Ascending aorta (tissue), 2 donors: ENCODE results near the gene HIVEP3. TPM values are rescaled to one million over a fixed set of nuclear protein-coding genes. Genes with fewer than 3 reads are reported as not detected.

Experiments used
- DNase-seq, 2 donors: peaks; one replicate each; pipeline ENCODE4 v3.0.0-alpha.2; 2019; ENCODE audit warnings: low spot score in 2 of 2
- H3K27ac ChIP-seq, 2 donors: fragments of 200-600 bp; sonication (generic); one replicate each; pipeline ENCODE4 v1.5.1; 2016 to 2017; ENCODE audit warnings: mild to moderate bottlenecking in 1 of 2
- H3K27me3 ChIP-seq: fragments of 200-600 bp; sonication (generic); one replicate; pipeline ENCODE4 v1.5.1; 2017
- H3K36me3 ChIP-seq, 2 donors: fragments of 200-600 bp; sonication (generic); one replicate each; pipeline ENCODE4 v1.5.1; 2016
- H3K4me1 ChIP-seq, 2 donors: fragments of 200-600 bp; sonication (generic); one replicate each; pipeline ENCODE4 v1.5.1; 2016 to 2017; ENCODE audit warnings: mild to moderate bottlenecking in 1 of 2
- H3K4me3 ChIP-seq, 2 donors: fragments of 200-600 bp; sonication (generic); one replicate each; pipeline ENCODE4 v1.5.1; 2016 to 2017; ENCODE audit warnings: mild to moderate bottlenecking in 1 of 2
- H3K9me3 ChIP-seq, 2 donors: fragments of 200-600 bp; sonication (generic); one replicate each; pipeline ENCODE4 v1.5.1; 2016
- intact Hi-C: fragments of 100-400 bp; cut with DNase I; formaldehyde crosslinking; loops from one replicate; pipeline ENCODE4 v1.15.1; 2023
- total RNA-seq: library from RNA; depleted of rRNA; stranded (reverse); fragments of >200 nt; gene quantifications from one replicate; pipeline ENCODE4 v1.1.0, GENCODE V29; 2016
- TF ChIP-seq, protein P1 (sequence below), 3 experiments: fragments of 200-600 bp in 2 of 3; fragments of 450-650 bp in 1 of 3; sonication (generic) in 2 of 3; IDR thresholded peaks; one replicate each; pipeline ENCODE4 v1.5.1; 2016 to 2019; ENCODE audit warnings: antibody characterized with exemption in 3 of 3, mild to moderate bottlenecking in 1 of 3, moderate library complexity in 1 of 3

HIVEP3 gene
- total RNA-seq, 1 donor from 2014 or later = 0.32 TPM

DNA sequence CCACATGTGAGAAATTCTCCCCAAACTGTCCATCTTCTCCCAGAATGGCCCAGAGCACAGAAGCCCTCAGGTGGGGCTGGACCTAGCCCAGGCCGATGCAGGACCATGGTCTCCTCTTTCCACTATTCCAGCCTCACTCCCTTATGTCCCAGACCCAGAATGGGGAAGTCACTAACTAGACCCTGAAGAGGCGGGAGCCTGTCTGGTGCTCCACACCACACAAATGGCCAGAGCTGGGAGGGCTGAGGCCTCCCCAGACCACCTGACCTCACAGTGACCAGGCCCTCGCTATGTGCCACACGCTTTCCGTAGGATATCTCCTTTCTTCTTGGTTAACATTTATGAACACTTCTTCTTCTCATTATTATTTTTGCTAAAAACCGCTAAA, 379.3 kb downstream of the HIVEP3 start:
- peak in 1 of 2 donors; percentile 18 for DNase-seq
- Histone ChIP-seq H3K4me1 (peaks cover 0 to 20% of the 10 kb centered on the region in 2 donors), H3K36me3 (no peaks in the 10 kb centered on the region), H3K27ac (no peak overlapping the region), H3K9me3 (no peaks in the 10 kb centered on the region), H3K4me3 (no peak overlapping the region), H3K27me3 (no peaks in the 10 kb centered on the region)
- TF ChIP-seq, protein P1, sequence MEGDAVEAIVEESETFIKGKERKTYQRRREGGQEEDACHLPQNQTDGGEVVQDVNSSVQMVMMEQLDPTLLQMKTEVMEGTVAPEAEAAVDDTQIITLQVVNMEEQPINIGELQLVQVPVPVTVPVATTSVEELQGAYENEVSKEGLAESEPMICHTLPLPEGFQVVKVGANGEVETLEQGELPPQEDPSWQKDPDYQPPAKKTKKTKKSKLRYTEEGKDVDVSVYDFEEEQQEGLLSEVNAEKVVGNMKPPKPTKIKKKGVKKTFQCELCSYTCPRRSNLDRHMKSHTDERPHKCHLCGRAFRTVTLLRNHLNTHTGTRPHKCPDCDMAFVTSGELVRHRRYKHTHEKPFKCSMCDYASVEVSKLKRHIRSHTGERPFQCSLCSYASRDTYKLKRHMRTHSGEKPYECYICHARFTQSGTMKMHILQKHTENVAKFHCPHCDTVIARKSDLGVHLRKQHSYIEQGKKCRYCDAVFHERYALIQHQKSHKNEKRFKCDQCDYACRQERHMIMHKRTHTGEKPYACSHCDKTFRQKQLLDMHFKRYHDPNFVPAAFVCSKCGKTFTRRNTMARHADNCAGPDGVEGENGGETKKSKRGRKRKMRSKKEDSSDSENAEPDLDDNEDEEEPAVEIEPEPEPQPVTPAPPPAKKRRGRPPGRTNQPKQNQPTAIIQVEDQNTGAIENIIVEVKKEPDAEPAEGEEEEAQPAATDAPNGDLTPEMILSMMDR (IDR thresholded peaks at IDR 0.05) = no peak
- intact Hi-C loops = no loop called here

DNA sequence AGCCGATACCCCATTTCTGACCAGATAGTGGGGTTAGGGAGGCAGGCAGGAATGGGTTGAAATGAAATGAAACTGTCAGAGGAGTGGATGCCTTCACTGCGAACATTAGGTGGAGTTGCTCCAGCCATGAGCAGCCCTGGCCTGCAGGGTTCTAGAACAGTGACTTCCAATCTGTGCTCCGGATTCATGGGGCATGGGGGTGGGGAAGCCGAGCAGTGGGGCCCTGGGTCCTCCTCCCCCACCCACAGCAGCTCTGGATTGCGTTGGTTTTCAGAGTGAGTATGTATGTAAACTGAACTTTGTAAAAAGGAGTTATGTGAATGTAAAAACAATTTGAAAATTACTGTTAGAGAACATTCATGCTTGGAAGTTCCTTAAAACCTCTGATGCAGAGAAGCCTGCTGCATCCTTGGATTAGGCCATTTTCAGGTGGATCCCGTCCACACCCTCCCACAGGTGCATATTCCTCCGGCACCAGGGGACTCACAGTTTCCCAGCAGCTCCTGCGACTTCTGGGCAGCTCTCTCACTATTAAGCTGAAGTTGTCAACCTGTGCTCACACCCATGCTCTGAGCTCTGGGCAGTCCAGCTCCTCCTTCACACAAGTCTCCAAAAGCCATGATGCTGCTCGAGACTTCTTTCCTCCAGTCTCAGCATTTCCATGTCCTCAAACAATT, 379.8 kb downstream of the HIVEP3 start:
- TF ChIP-seq, protein P1 (IDR thresholded peaks at IDR 0.05) = no peak
- Histone ChIP-seq H3K9me3 (no peaks in the 10 kb centered on the region), H3K36me3 (no peaks in the 10 kb centered on the region), H3K4me1 (peaks cover 0 to 20% of the 10 kb centered on the region in 2 donors), H3K4me3 (no peak overlapping the region), H3K27me3 (no peaks in the 10 kb centered on the region), H3K27ac (peak overlapping the region in 1 of 2 donors; percentile 72)
- intact Hi-C loops = no loop called here
- DNase-seq = peak in 1 of 2 donors; percentile 39

DNA sequence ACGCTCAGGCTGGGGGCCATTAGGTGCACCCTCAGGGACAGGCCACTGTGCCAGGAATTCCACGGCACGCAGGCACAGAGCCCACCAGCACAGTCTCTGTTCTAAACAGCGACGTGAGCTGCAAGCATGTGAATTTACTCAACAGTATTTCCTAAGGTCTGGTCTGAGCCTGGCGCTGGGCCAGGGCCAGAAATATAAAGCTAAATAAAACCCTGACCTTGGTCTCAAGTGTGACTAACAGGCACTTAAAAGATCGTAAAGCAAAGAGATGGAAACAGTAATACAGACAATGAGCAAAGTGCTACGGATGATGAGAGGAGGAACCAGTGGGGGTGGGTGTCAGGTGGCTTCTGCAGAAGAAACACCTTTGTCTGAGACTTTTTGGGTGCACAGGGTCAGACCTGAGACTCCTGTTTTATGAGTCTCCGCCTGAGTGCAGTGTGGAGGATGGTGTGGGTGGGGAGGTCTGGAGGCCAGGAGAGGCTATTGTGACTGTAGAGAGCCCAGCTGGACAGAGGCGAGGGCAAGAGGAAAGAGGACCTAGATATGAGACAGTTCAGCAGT, 380.9 kb downstream of the HIVEP3 start:
- peak; percentile 65 to 86 for DNase-seq
- Histone ChIP-seq H3K9me3 (no peaks in the 10 kb centered on the region), H3K4me3 (peak overlapping the region in 1 of 2 donors; percentile 0), H3K27ac (peak overlapping the region in 1 of 2 donors; percentile 72), H3K36me3 (no peaks in the 10 kb centered on the region), H3K27me3 (no peaks in the 10 kb centered on the region), H3K4me1 (peaks cover 0 to 20% of the 10 kb centered on the region in 2 donors)
- TF ChIP-seq, protein P1 (IDR thresholded peaks at IDR 0.05) = no peak
- intact Hi-C loops = no loop called here

DNA sequence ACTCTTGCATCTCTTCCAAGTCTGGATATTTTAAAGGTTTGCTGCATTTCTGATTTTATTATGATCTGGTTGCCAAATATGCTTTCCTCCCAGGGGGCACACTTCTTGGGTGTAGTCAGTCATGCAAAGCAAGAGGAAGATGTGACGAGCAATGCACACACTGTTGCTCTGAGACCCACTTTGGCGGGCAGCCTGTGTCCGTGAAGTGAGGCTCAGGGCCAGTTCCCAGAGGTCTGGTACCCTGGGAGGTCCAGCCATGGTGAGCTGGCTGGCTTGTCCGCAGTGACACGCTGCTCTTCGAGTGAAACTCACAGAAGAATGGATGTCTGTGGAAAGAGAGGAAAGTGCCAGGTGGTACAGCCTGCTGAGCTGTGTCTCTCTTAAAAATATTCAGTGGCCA, 381.5 kb downstream of the HIVEP3 start:
- Histone ChIP-seq H3K4me3 (peak overlapping the region in 1 of 2 donors; percentile 0), H3K27ac (peak overlapping the region; percentile 21 to 57), H3K4me1 (peaks cover 0 to 20% of the 10 kb centered on the region in 2 donors), H3K27me3 (no peaks in the 10 kb centered on the region), H3K36me3 (no peaks in the 10 kb centered on the region), H3K9me3 (no peaks in the 10 kb centered on the region)
- peak in 1 of 2 donors; percentile 59 for DNase-seq
- intact Hi-C loops = no loop called here
- TF ChIP-seq, protein P1 (IDR thresholded peaks at IDR 0.05) = no peak

DNA sequence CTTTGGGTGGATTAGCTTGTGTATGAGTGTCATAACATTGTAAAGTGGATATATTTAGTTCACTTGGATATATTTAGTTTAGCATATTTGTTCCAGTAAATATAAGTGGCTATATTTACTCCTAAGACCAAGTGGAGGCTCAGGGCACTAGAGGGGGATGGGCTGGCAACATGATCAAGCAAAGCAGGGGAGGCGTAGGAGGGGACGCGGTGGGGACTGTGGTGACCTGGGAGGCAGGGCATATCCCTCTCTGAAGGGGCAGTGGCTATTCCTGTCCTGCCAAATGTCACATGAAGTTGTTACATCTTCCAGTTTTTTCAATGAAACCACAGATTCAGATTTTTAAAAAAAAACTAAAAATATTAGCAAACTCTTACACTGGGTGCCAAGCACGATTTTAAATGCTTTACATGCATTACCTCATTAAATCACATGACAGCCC, 382.3 kb downstream of the HIVEP3 start:
- Histone ChIP-seq H3K27ac (no peak overlapping the region), H3K4me3 (no peak overlapping the region), H3K36me3 (no peaks in the 10 kb centered on the region), H3K4me1 (peaks cover 0 to 20% of the 10 kb centered on the region in 2 donors), H3K27me3 (no peaks in the 10 kb centered on the region), H3K9me3 (no peaks in the 10 kb centered on the region)
- DNase-seq = peak in 1 of 2 donors; percentile 47
- intact Hi-C loops = no loop called here
- TF ChIP-seq, protein P1 (IDR thresholded peaks at IDR 0.05) = no peak
